ENCODE measurements around the gene IL31RA. TPM values are rescaled to one million over a fixed set of nuclear protein-coding genes. Genes with fewer than 3 reads are reported as not detected.
"Not testable (repeated sequence)": the region's sequence is repeated elsewhere in the genome, so short reads cannot be mapped to it uniquely, and the experiment has no call there.

Gene IL31RA
- total RNA-seq, 5 donors from 2014 or later (not counting 1 experiment from before 2014, with no cell fraction given), result not detected

DNA sequence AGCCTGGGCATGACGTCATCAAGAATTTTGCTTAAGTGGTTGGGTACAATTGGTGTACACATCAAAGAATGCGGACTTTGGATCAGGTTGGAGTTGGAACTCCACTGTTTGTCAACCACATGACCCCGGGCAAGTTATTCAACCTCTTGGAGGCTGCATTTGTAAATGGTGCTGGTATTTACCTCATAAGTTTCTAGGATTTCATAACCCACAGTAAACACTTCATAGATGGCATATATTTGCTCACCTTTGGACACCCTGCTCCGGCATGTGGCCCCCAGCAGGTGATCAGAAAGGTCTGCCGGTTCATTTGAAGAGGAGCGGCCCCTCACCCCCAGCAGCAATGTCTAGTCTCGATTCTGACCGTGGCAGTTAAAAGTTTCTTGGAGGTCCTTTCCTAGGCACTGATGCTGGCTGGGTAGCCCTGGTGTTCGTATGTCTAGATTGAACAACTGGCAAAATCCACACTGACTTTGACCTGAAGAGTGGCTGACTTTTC is 83.0 kb downstream of the IL31RA start:
- ChIA-PET CTCF (interaction anchor here (1.1 to 4.2 kb wide), 2 partner anchors 14 to 267 kb away, joined by 3 to 22 read pairs; no protein-coding TSS in a partner anchor), POLR2A (no interaction called here)
- Mint-ChIP-seq H3K9me3 (no peaks in the 10 kb centered on the region), H3K27ac (no peak overlapping the region), H3K4me1 (peaks cover 0 to 8% (median 7%) of the 10 kb centered on the region in 3 donors), H3K4me3 (no peak overlapping the region), H3K27me3 (no peaks in the 10 kb centered on the region), H3K36me3 (peaks cover 7% of the 10 kb centered on the region)
- Histone ChIP-seq H3K4me3 (ENCODE audit: control insufficient read depth in 1 of 2, extremely low read depth in 1 of 2, low read length in 1 of 2) (no peak overlapping the region), H3K4me1 (ENCODE audit: control insufficient read depth in 1 of 2, extremely low read depth in 1 of 2, insufficient read depth in 2 of 2, low read length in 2 of 2) (no peaks in the 10 kb centered on the region), H3K9me3 (no peaks in the 10 kb centered on the region), H3K36me3 (ENCODE audit: control insufficient read depth in 2 of 2, extremely low read depth in 1 of 2, insufficient read depth in 1 of 2, low read length in 1 of 2) (peaks cover 0 to 5% of the 10 kb centered on the region in 2 donors), H3K27ac (ENCODE audit: low read length) (no peak overlapping the region), H3K27me3 (replicated peaks in 1 of 2; ENCODE audit: control insufficient read depth in 2 of 2, extremely low read depth in 1 of 2, insufficient read depth in 2 of 2, low read length in 1 of 2) (no peaks in the 10 kb centered on the region)
- ATAC-seq (replicated peaks in 1 of 4) (no peak), DNase-seq (no peak)
- WGBS (ENCODE audit: insufficient coverage), result 91% methylated on average over 7 of the region's 9 CpGs

- Histone ChIP-seq H3K4me3 (ENCODE audit: control insufficient read depth in 1 of 2, extremely low read depth in 1 of 2, low read length in 1 of 2) (no peak overlapping the region), H3K27me3 (replicated peaks in 1 of 2; ENCODE audit: control insufficient read depth in 2 of 2, extremely low read depth in 1 of 2, insufficient read depth in 2 of 2, low read length in 1 of 2) (no peaks in the 10 kb centered on the region), H3K9me3 (no peaks in the 10 kb centered on the region), H3K36me3 (ENCODE audit: control insufficient read depth in 2 of 2, extremely low read depth in 1 of 2, insufficient read depth in 1 of 2, low read length in 1 of 2) (peaks cover 0 to 9% of the 10 kb centered on the region in 2 donors), H3K4me1 (ENCODE audit: control insufficient read depth in 1 of 2, extremely low read depth in 1 of 2, insufficient read depth in 2 of 2, low read length in 2 of 2) (no peaks in the 10 kb centered on the region), H3K27ac (ENCODE audit: low read length) (no peak overlapping the region)
- CTCF ChIA-PET, result interaction anchor here (0.5 to 4.2 kb wide), 14 partner anchors 8 to 898 kb away, joined by 3 to 47 read pairs (median 4); no protein-coding TSS in a partner anchor
- no peak for DNase-seq
- Mint-ChIP-seq H3K27me3 (no peaks in the 10 kb centered on the region), H3K4me1 (peaks cover 0 to 12% (median 9%) of the 10 kb centered on the region in 3 donors), H3K9me3 (no peaks in the 10 kb centered on the region), H3K27ac (no peak overlapping the region), H3K36me3 (peaks cover 8% of the 10 kb centered on the region), H3K4me3 (no peak overlapping the region)
- no peak for ATAC-seq (replicated peaks in 1 of 4)
- POLR2A ChIA-PET, result interaction anchor here (0.5 to 0.7 kb wide), 2 partner anchors 21 to 333 kb away, joined by 3 to 4 read pairs; no protein-coding TSS in a partner anchor
- WGBS (ENCODE audit: insufficient coverage), result 100% methylated on average over 1 of the region's 2 CpGs
Measured at GRCh38 chr5:55934720-55935119, 83.6 kb downstream of the IL31RA start.

DNA sequence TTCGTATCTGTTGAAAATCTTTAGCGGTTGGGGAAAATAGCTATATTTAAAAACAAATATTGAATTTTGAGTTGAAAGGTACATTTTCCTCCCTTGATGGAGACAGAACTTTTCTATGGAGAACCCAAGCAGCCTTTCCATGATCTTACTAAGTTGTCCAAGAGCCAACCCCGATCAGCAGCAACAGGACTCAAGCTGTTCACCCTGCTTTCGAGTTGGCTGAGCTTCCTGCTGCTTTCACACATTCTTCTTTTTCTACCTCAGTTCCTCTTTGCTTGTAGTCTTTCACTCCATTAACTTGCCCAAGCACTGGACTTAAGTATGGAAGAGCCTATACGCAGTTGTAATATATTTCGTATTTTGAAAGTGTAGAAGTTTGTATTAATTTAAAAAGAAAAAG is 84.2 kb downstream of the IL31RA start:
- H3K27me3 ChIP-seq (replicated peaks in 1 of 2; ENCODE audit: control insufficient read depth in 2 of 2, extremely low read depth in 1 of 2, insufficient read depth in 2 of 2, low read length in 1 of 2), result no peaks in the 10 kb centered on the region
- no peak for ATAC-seq (replicated peaks in 1 of 4)
- peaks cover 0 to 10% of the 10 kb centered on the region in 2 donors for H3K36me3 ChIP-seq (ENCODE audit: control insufficient read depth in 2 of 2, extremely low read depth in 1 of 2, insufficient read depth in 1 of 2, low read length in 1 of 2)
- peaks cover 0 to 14% (median 13%) of the 10 kb centered on the region in 3 donors for H3K4me1 Mint-ChIP-seq
- H3K4me3 Mint-ChIP-seq, result no peak overlapping the region
- no peaks in the 10 kb centered on the region for H3K4me1 ChIP-seq (ENCODE audit: control insufficient read depth in 1 of 2, extremely low read depth in 1 of 2, insufficient read depth in 2 of 2, low read length in 2 of 2)
- POLR2A ChIA-PET, result interaction anchor here (0.5 to 0.8 kb wide), 5 partner anchors 37 to 900 kb away, joined by 3 to 11 read pairs (median 3); no protein-coding TSS in a partner anchor
- no peak overlapping the region for H3K27ac Mint-ChIP-seq
- DNase-seq, result no peak
- no peaks in the 10 kb centered on the region for H3K27me3 Mint-ChIP-seq
- H3K4me3 ChIP-seq (ENCODE audit: control insufficient read depth in 1 of 2, extremely low read depth in 1 of 2, low read length in 1 of 2), result no peak overlapping the region
- 100% methylated on average over 1 of the region's 6 CpGs for WGBS (ENCODE audit: insufficient coverage)
- H3K9me3 Mint-ChIP-seq, result no peaks in the 10 kb centered on the region
- CTCF ChIA-PET, result interaction anchor here (0.6 to 4.2 kb wide), 20 partner anchors 9 to 1268 kb away, joined by 3 to 47 read pairs (median 3); no protein-coding TSS in a partner anchor
- H3K9me3 ChIP-seq, result no peaks in the 10 kb centered on the region
- no peak overlapping the region for H3K27ac ChIP-seq (ENCODE audit: low read length)
- H3K36me3 Mint-ChIP-seq, result peaks cover 12% of the 10 kb centered on the region

DNA sequence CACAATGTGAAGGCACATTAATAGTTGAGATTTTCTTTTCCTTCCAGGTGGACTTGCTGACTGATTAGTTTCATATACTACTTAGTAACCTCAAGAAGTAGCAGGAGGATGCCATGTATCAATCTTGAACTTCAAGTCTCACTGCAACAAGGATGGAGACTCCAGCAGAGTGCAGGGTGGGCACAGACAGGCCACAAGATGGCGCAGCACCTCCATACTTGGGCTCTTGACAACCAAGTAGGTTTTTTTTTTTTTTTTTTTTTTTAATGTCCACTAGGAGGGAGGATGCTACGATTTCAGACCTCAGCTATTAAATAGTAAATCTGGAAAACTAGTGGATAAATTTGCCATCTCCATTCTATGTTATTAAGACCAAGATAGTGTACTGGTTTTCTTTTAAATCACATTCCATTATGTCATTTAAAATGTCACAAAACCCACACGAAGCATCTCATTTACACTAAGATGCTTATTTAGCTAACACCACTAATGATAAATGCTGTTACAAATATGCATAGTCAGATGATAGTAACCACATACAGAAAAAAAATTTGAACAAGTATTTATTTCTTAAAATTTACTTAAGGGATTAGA is 85.0 kb downstream of the IL31RA start:
- peak overlapping the region in 1 of 2 donors; percentile 34 for H3K27ac Mint-ChIP-seq
- POLR2A ChIA-PET, result interaction anchor here (0.5 to 1.6 kb wide), 7 partner anchors 9 to 1094 kb away, joined by 3 to 11 read pairs (median 8); no protein-coding TSS in a partner anchor

GRCh38 chr5:55937598-55937997 is 86.4 kb downstream of the IL31RA start:
- peak overlapping the region; percentile 52 for H3K27ac Mint-ChIP-seq
- H3K27me3 Mint-ChIP-seq; H3K27me3 ChIP-seq (replicated peaks in 1 of 2; ENCODE audit: control insufficient read depth in 2 of 2, extremely low read depth in 1 of 2, insufficient read depth in 2 of 2, low read length in 1 of 2); DNase-seq; H3K4me1 ChIP-seq (ENCODE audit: control insufficient read depth in 1 of 2, extremely low read depth in 1 of 2, insufficient read depth in 2 of 2, low read length in 2 of 2); H3K4me3 Mint-ChIP-seq; H3K9me3 ChIP-seq; H3K27ac ChIP-seq (ENCODE audit: low read length); ATAC-seq (replicated peaks in 1 of 4); H3K4me3 ChIP-seq (ENCODE audit: control insufficient read depth in 1 of 2, extremely low read depth in 1 of 2, low read length in 1 of 2); H3K9me3 Mint-ChIP-seq: not testable (repeated sequence)
- peaks cover 0 to 29% of the 10 kb centered on the region in 2 donors for H3K36me3 ChIP-seq (ENCODE audit: control insufficient read depth in 2 of 2, extremely low read depth in 1 of 2, insufficient read depth in 1 of 2, low read length in 1 of 2)
- peaks cover 23% of the 10 kb centered on the region for H3K36me3 Mint-ChIP-seq
- H3K4me1 Mint-ChIP-seq, result peaks cover 2 to 21% (median 20%) of the 10 kb centered on the region in 3 donors
- ChIA-PET CTCF (interaction anchor here (0.5 to 4.2 kb wide), 8 partner anchors 10 to 1200 kb away, joined by 3 to 47 read pairs (median 12); no protein-coding TSS in a partner anchor), POLR2A (interaction anchor here (0.5 to 1.6 kb wide), 3 partner anchors 7 to 265 kb away, joined by 3 to 4 read pairs (median 3); no protein-coding TSS in a partner anchor)

More for the DNA sequence above, 85.0 kb downstream of the IL31RA start:
- Mint-ChIP-seq H3K4me3 (no peak overlapping the region), H3K9me3 (no peaks in the 10 kb centered on the region), H3K4me1 (peaks cover 0 to 15% (median 15%) of the 10 kb centered on the region in 3 donors), H3K36me3 (peaks cover 16% of the 10 kb centered on the region), H3K27me3 (no peaks in the 10 kb centered on the region)
- CTCF ChIA-PET, result interaction anchor here (0.5 to 4.2 kb wide), 31 partner anchors 9 to 1267 kb away, joined by 3 to 47 read pairs (median 6); no protein-coding TSS in a partner anchor
- no peaks in the 10 kb centered on the region for H3K27me3 ChIP-seq (replicated peaks in 1 of 2; ENCODE audit: control insufficient read depth in 2 of 2, extremely low read depth in 1 of 2, insufficient read depth in 2 of 2, low read length in 1 of 2)
- no peak overlapping the region for H3K27ac ChIP-seq (ENCODE audit: low read length)
- no peaks in the 10 kb centered on the region for H3K4me1 ChIP-seq (ENCODE audit: control insufficient read depth in 1 of 2, extremely low read depth in 1 of 2, insufficient read depth in 2 of 2, low read length in 2 of 2)
- peaks cover 0 to 16% of the 10 kb centered on the region in 2 donors for H3K36me3 ChIP-seq (ENCODE audit: control insufficient read depth in 2 of 2, extremely low read depth in 1 of 2, insufficient read depth in 1 of 2, low read length in 1 of 2)
- no peaks in the 10 kb centered on the region for H3K9me3 ChIP-seq
- DNase-seq (peak; percentile 49 to 88 (median 72)), ATAC-seq (replicated peaks in 1 of 4) (peak; percentile 70 to 74 (median 73))
- WGBS (ENCODE audit: insufficient coverage), result no CpG with 5 or more reads among the region's 3 CpGs
- H3K4me3 ChIP-seq (ENCODE audit: control insufficient read depth in 1 of 2, extremely low read depth in 1 of 2, low read length in 1 of 2), result no peak overlapping the region

DNA sequence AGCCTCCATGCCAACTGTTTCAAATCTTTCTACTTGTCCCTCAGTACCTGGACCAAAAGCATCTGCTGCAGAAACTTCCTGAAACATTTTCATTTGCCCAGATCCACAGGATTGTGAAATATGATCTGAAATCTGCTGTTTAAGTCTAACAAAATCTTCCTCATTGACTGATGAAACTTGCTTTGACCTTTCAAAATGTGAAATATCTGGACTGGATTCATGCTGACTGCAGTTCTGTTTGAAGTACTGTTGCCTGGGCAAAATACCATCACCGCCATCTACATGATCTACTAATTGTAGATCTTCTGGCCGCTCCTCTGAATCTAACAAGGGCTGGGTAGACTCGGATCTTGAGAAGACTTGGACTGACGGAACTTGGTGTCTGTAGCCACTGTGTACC is 90.0 kb downstream of the IL31RA start:
- H3K27me3 Mint-ChIP-seq; H3K4me1 ChIP-seq (ENCODE audit: control insufficient read depth in 1 of 2, extremely low read depth in 1 of 2, insufficient read depth in 2 of 2, low read length in 2 of 2); H3K27me3 ChIP-seq (replicated peaks in 1 of 2; ENCODE audit: control insufficient read depth in 2 of 2, extremely low read depth in 1 of 2, insufficient read depth in 2 of 2, low read length in 1 of 2); H3K4me3 Mint-ChIP-seq; H3K27ac ChIP-seq (ENCODE audit: low read length); POLR2A ChIA-PET; H3K9me3 Mint-ChIP-seq; DNase-seq; H3K9me3 ChIP-seq; H3K4me3 ChIP-seq (ENCODE audit: control insufficient read depth in 1 of 2, extremely low read depth in 1 of 2, low read length in 1 of 2): not testable (repeated sequence)
- peak in 1 of 4 experiments; percentile 11 for ATAC-seq (replicated peaks in 1 of 4)
- CTCF ChIA-PET, result interaction anchor here in 1 of 2 donors (0.5 kb wide), 1 partner anchor 42 kb away, joined by 4 read pairs; no protein-coding TSS in a partner anchor
- peaks cover under 1 to 48% of the 10 kb centered on the region in 2 donors for H3K36me3 ChIP-seq (ENCODE audit: control insufficient read depth in 2 of 2, extremely low read depth in 1 of 2, insufficient read depth in 1 of 2, low read length in 1 of 2)
- Mint-ChIP-seq H3K27ac (peak overlapping the region; percentile 4 to 56), H3K4me1 (peaks cover 18 to 34% (median 28%) of the 10 kb centered on the region in 3 donors), H3K36me3 (peaks cover 35% of the 10 kb centered on the region)
- WGBS (ENCODE audit: insufficient coverage), result 92% methylated on average over 3 of the region's 4 CpGs

All from T-cell (primary cell).